Skeletal muscle cell (primary cell): Measurements from ENCODE around the gene KIF4B.
"Not testable (repeated sequence)": the region's sequence is repeated elsewhere in the genome, so short reads cannot be mapped to it uniquely, and the experiment has no call there.

Source experiments
- DNase-seq: peaks from one replicate; pipeline ENCODE4 v3.0.0-alpha.2; 2010; ENCODE audit warnings: low read depth
- H3K4me3 ChIP-seq: 2 replicates; pipeline ENCODE4 v1.5.1; 2011; ENCODE audit warnings: low read depth, mild to moderate bottlenecking, control low read depth, low read length, moderate library complexity

The KIF4B gene

DNA sequence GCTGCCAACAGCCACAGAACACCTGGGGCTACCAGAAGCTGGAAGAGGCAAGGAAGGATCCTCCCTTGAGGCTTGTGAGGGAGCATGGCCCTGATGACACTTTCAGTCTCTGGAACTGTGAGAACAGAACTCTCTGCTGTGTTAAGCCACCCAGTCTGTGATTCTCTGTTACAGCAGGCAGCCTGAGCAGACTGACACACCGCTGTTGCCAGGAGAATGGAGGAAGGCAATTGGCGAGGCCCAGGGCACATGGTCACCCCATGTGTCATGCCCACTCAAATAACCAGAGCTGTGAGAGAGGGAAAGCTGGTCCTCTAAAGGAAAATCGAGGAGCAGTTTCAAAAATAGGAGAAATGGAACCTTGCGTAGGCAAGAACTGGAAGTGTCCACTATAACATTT lies 12.0 kb upstream of the KIF4B start:
- DNase-seq = no peak
- H3K4me3 ChIP-seq = no peak overlapping the region

DNA sequence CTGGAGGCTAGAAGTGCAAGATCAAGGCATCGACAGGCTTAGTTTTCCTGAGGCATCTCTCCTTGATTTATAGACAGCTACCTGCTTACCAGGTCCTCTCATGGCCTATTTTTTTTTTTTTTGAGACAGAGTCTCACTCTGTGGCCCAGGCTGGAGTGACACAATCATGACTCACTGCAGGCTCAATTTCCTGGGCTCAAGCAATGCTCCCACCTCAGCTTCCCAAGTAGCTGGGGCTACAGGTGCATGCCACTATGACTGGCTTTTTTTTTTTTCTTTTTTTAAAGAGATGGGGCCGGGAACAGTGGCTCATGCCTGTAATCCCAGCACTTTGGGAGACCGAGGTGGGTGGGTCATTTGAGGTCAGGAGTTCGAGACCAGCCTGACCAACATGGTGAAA lies 10.8 kb upstream of the KIF4B start:
- H3K4me3 ChIP-seq = not testable (repeated sequence)

DNA sequence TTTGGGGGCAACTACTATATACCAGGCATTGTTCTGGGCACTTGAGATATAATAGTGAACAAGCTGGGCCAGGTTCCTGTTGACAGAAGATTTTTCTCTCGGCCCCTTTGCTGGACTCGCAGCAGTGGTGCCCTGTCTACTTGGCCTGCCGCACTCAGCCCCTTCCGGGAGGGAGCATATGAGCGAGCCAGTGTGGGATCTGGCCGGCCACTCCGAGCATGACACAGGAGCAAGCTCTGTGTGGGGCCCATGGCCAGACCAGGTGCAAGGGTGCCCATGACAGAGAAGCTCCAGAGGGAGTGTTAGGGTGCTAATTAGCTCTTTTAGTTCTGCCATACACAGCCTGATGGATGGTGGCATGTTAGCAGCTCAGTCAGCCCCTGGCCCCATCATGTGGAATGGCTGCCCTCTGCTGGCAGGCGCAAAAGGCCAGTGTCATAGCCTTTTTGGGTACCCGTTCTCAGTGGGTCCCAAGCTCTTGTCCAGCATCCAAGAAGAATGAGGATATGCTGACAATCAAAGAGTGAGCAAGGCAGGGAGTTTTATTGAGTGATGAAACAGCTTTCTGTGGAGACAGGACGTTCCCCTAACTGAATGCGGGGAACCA lies 9.3 kb upstream of the KIF4B start:
- no peak for DNase-seq
- no peak overlapping the region for H3K4me3 ChIP-seq

More for the DNA sequence above, 10.8 kb upstream of the KIF4B start:
- not testable (repeated sequence) for DNase-seq

DNA sequence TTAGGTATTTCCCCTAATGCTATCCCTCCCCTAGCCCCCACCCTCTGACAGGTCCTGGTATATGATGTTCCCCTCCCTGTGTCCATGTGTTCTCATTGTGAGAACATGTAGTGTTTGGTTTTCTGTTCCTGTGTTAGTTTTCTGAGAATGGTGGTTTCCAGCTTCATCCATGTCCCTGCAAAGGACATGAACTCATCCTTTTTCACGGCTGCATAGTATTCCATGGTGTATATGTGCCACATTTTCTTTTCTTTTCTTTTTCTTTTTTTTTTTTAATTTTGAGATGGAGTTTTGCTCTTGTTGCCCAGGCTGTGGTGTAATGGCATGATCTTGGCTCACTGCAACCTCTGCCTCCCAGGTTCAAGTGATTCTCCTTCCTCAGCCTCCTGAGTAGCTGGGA lies 7.3 kb upstream of the KIF4B start:
- DNase-seq, H3K4me3 ChIP-seq: not testable (repeated sequence)

- no peak overlapping the region for H3K4me3 ChIP-seq
- no peak for DNase-seq
Measured at GRCh38 chr5:155008669-155009068, 4.9 kb upstream of the KIF4B start.

GRCh38 chr5:155010881-155011280 lies 2.7 kb upstream of the KIF4B start:
- no peak overlapping the region for H3K4me3 ChIP-seq
- DNase-seq = no peak

DNA sequence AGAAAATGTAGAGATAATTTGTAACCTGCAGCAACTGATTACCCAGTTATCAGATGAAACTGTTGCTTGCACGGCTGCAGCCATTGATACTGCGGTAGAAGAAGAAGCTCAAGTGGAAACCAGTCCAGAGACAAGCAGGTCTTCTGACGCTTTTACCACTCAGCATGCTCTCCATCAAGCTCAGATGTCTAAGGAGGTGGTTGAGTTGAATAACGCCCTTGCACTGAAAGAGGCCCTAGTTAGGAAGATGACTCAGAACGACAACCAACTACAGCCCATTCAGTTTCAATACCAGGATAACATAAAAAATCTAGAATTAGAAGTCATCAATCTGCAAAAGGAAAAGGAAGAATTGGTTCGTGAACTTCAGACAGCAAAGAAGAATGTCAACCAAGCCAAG lies 1.7 kb downstream of the KIF4B start:
- no peak for DNase-seq
- H3K4me3 ChIP-seq = no peak overlapping the region

- H3K4me3 ChIP-seq = no peak overlapping the region
- DNase-seq = no peak
Measured at GRCh38 chr5:155017610-155018009, 4.1 kb downstream of the KIF4B start.

GRCh38 chr5:155019601-155020226 lies 6.2 kb downstream of the KIF4B start:
- H3K4me3 ChIP-seq = no peak overlapping the region
- DNase-seq = no peak

DNA sequence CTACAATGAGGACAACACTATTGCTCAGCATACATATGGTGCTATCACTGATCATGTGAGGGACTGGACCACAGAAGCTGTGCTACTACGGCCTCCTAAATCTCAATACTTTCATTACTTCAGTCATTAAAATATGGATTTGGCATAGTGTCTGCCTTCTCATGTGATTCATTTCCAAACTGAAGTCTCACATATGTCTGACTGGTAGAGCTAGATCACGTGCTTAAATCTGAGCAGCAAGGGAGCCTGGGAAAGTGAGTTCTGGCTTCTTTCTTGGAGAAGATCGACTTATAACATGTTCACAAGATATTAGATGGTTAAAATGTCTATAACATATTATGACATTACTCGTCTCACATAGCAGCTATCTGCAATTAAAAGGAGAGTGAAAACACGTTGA lies 8.3 kb downstream of the KIF4B start:
- no peak overlapping the region for H3K4me3 ChIP-seq
- no peak for DNase-seq

- H3K4me3 ChIP-seq = no peak overlapping the region
- no peak for DNase-seq
Measured at GRCh38 chr5:155023320-155023719, 9.8 kb downstream of the KIF4B start.

DNA sequence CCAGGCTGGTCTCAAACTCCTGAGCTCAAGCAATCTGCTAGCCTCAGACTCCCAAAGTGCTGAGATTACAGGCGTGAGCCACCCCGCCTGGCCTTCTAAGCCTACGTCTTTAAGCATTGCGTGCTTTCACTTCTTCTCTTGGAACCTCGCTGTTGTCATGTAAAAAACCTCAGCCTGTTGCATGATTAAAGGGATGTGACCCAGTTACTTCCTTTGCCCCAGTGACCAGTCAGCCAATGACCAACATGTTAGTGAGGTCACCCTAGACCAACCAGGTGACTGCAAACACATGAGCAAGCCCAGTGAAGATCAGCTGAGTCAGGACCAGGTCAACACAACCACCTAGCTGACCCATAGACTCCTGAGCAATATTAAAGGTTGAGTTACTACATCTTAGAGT lies 10.5 kb downstream of the KIF4B start:
- no peak overlapping the region for H3K4me3 ChIP-seq
- no peak for DNase-seq

- no peak for DNase-seq
- H3K4me3 ChIP-seq = no peak overlapping the region
Measured at GRCh38 chr5:155025895-155026294, 12.3 kb downstream of the KIF4B start.

GRCh38 chr5:155027993-155028629 lies 14.6 kb downstream of the KIF4B start:
- no peak overlapping the region for H3K4me3 ChIP-seq
- no peak for DNase-seq

GRCh38 chr5:155029240-155029639 lies 15.7 kb downstream of the KIF4B start:
- H3K4me3 ChIP-seq = no peak overlapping the region
- DNase-seq = no peak

DNA sequence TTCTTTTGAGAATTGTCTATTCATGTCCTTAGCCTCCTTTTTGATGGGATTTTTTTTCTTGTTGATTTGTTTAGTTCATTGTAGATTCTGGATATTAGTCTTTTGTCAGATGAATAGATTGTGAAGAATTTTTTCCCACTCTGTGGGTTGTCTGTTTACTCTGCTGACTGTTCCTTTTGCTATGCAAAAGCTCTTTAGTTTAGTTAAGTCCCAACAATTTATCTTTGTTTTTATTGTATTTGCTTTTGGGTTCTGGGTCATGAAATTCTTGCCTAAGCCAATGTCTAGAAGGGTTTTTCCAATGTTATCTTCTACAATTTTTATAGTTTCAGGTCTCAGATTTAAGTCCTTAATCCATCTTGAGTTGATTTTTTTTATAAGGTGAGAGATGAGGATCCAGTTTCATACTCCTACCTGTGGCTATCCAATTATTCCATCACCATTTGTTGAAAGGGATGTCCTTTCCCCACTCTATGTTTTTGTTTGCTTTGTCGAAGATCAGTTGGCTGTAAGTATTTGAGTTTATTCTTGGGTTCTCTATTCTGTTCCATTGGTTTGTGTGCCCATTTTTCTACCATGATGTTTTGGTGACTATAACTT lies 20.7 kb downstream of the KIF4B start:
- DNase-seq, H3K4me3 ChIP-seq: not testable (repeated sequence)

GRCh38 chr5:155035087-155035486 lies 21.5 kb downstream of the KIF4B start:
- H3K4me3 ChIP-seq, DNase-seq: not testable (repeated sequence)

GRCh38 chr5:155040984-155041653 lies 27.6 kb downstream of the KIF4B start:
- no peak for DNase-seq

DNA sequence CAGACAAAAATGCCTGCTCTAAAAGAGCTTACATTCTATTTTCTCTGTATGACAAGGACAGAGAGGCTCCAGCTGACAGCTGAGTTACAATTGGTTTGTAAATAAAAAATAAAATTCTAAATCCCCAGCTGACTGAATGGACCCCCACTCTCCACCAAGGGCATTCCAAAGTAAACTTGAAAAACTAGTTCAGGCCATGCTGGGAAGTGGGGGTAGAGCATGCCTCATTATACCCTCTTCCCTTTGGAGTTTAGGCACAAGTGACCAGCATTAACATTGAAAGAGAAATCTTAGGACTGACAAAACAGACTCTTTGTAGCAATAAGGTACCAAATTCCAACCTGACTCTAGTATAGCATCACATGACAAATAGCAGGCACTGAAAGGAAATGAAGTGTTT lies 31.0 kb downstream of the KIF4B start:
- no peak for DNase-seq
- no peak overlapping the region for H3K4me3 ChIP-seq

More at GRCh38 chr5:155040984-155041653, 27.6 kb downstream of the KIF4B start:
- H3K4me3 ChIP-seq = no peak overlapping the region

DNA sequence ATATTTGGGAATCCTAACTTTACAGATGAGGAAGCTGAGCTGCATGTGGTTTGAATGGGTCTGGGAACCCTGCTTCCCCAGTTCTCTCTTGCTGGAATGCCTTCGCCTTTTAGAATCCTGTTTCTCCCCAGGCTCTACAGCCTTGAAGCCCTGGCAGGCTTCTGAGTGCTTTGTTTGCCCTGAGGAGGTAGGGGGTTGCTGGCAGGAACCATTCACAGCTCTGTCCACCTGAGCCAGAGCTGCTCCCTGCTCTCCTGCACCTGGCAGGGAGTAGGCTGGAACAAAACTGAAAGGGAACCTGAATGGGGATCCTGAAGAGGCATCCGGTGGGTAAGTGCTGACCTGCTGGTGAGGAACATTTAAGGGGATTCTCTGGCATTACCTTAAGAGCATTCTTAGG lies 33.0 kb downstream of the KIF4B start:
- H3K4me3 ChIP-seq = no peak overlapping the region
- DNase-seq = no peak
